Measurements from ENCODE around the gene HRAS.

DNA sequence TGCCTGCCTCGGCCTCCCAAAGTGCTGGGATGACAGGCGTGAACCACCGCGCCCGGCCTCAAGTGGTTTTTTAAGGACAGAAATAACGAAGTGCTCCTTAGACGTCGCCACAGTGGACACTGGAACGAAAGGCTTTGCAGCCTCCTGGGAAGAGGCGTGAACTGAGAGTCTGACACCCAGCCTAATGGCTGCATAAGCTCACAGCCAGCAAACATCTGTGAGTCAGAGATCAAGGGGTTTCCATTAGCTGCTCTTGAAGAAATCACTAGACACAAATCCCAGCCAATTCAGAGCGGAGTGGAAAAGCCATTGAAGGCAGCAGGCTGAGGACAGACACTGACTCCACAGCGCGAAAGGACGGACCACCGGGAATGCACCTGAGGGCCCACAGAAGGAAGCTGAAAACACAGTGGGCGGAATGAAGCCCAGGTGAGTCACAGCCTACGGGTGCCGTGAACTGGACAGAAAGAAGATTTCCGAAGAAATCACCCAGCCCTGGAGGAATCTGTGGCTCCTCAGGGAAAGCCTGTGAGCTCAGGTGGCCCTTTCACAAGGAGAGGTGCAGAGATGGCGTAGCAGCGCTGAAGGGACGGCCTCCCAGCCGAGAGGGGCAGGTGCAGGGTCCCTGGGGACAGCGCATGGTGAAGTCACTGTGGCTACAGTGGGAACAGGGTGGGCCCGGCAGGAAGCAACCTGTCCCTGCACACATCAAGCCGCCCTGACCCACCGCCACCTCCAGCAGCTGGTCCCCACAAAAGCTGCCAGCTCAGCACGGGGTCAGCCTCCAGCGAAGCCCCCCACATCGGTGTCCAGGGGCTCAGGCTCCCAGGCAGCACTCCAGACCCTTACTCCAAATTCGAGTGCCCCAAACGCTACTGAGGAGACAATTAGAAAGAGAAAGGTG lies 13.6 kb upstream of the HRAS start:
- TF ChIP-seq POLR2AphosphoS5 (IDR thresholded peaks at IDR 0.05; ENCODE audit: low read depth, low read length) (no peak), TAF1 (IDR thresholded peaks at IDR 0.05; ENCODE audit: low read depth, low read length) (no peak), POLR2A (IDR thresholded peaks at IDR 0.05; ENCODE audit: low read depth, low read length) (no peak), SPI1 (IDR thresholded peaks at IDR 0.05; ENCODE audit: low read depth, low read length) (no peak)
